Prostate gland (tissue), 2 donors: ENCODE data around the gene IFT25. TPM values are rescaled to one million over a fixed set of nuclear protein-coding genes. Genes with fewer than 3 reads are reported as not detected.

Experiments used
- DNase-seq: peaks from one replicate; pipeline ENCODE4 v3.0.0-alpha.2; 2019; ENCODE audit warnings: low spot score
- H3K27ac ChIP-seq, 2 donors: fragments of 200-600 bp; sonication (generic); 2 replicates each; pipeline ENCODE4 v1.5.1; 2017 to 2019
- H3K27me3 ChIP-seq: fragments of 200-600 bp; sonication (generic); replicated peaks from 2 replicates; pipeline ENCODE4 v1.5.1; 2019; ENCODE audit not compliant: insufficient read depth
- H3K36me3 ChIP-seq, 2 donors: fragments of 200-600 bp; sonication (generic); 1 replicate in 1 of 2; 2 replicates in 1 of 2; pipeline versions ENCODE4 v1.5.1 to v1.8.1; 2017 to 2019
- H3K4me1 ChIP-seq: fragments of 200-600 bp; sonication (generic); replicated peaks from 2 replicates; pipeline ENCODE4 v1.5.1; 2019
- H3K4me3 ChIP-seq, 2 donors: fragments of 200-600 bp; sonication (generic); 2 replicates each; pipeline ENCODE4 v1.5.1; 2017 to 2019
- H3K9me3 ChIP-seq: fragments of 200-600 bp; sonication (generic); 2 replicates; pipeline ENCODE4 v1.5.1; 2017
- CTCF ChIP-seq, 4 experiments: fragments of 200-600 bp in 2 of 4; fragments of 450-650 bp in 2 of 4; sonication (generic) in 2 of 4; IDR thresholded peaks; 1 replicate in 3 of 4; 2 replicates in 1 of 4; pipeline ENCODE4 v1.5.1; 2016 to 2019; ENCODE audit warnings: antibody characterized with exemption in 4 of 4, mild to moderate bottlenecking in 2 of 4, moderate library complexity in 2 of 4
- POLR2A ChIP-seq: fragments of 450-650 bp; IDR thresholded peaks from one replicate; pipeline ENCODE4 v1.6.1; 2016; ENCODE audit warnings: antibody characterized with exemption, mild to moderate bottlenecking
- POLR2AphosphoS5 ChIP-seq: sonication (generic); formaldehyde crosslinking; IDR thresholded peaks from one replicate; pipeline ENCODE4 v1.6.1; 2017; ENCODE audit warnings: antibody characterized with exemption
- WGBS: methylation state at CpG from one replicate; pipeline ENCODE4 v1.1.5; 2018; 5-methylcytosine and 5-hydroxymethylcytosine counted together
- intact Hi-C: fragments of 100-400 bp; cut with DNase I; formaldehyde crosslinking; loops from one replicate; pipeline ENCODE4 v1.14.2; 2022
- total RNA-seq, 2 donors: library from RNA; depleted of rRNA; stranded (reverse); fragments of >200 nt; gene quantifications; one replicate each; pipeline ENCODE4 v1.1.0, GENCODE V29; 2016

The IFT25 gene
- total RNA-seq, 2 donors from 2014 or later: 13.7 to 18.9 TPM

GRCh38 chr1:53944469-53945182, 873 bp downstream of the IFT25 start:
- H3K4me1 ChIP-seq: peaks cover 4% of the 10 kb centered on the region
- intact Hi-C loops: no loop called here

GRCh38 chr1:53943490-53944043, 1.9 kb downstream of the IFT25 start:
- H3K4me1 ChIP-seq: peaks cover 4% of the 10 kb centered on the region
- intact Hi-C loops: no loop called here
- DNase-seq: no peak
- no peak overlapping the region for H3K4me3 ChIP-seq
- no peaks in the 10 kb centered on the region for H3K9me3 ChIP-seq
- no peaks in the 10 kb centered on the region for H3K36me3 ChIP-seq
- no peaks in the 10 kb centered on the region for H3K27me3 ChIP-seq
- 97% methylated on average over 14 of the region's 14 CpGs for WGBS
- H3K27ac ChIP-seq: no peak overlapping the region
- TF ChIP-seq POLR2A: no peak
- no peak for TF ChIP-seq POLR2AphosphoS5
- no peak for TF ChIP-seq CTCF (IDR thresholded peaks at IDR 0.05)

More at GRCh38 chr1:53944469-53945182, 873 bp downstream of the IFT25 start:
- Histone ChIP-seq H3K27ac (peak overlapping the region; percentile 88 to 94), H3K27me3 (no peaks in the 10 kb centered on the region), H3K36me3 (no peaks in the 10 kb centered on the region), H3K4me3 (peak overlapping the region; percentile 74 to 76), H3K9me3 (no peaks in the 10 kb centered on the region)
- DNase-seq: no peak
- WGBS: 52% methylated on average over 20 of the region's 20 CpGs
- no peak for TF ChIP-seq POLR2AphosphoS5

- Histone ChIP-seq H3K27me3 (no peaks in the 10 kb centered on the region), H3K27ac (no peak overlapping the region), H3K36me3 (no peaks in the 10 kb centered on the region), H3K4me1 (peaks cover 4% of the 10 kb centered on the region), H3K4me3 (no peak overlapping the region), H3K9me3 (no peaks in the 10 kb centered on the region)
- no peak for TF ChIP-seq POLR2AphosphoS5
- no peak for TF ChIP-seq CTCF (IDR thresholded peaks at IDR 0.05)
- TF ChIP-seq POLR2A: no peak
- WGBS: 91% methylated on average over 6 of the region's 6 CpGs
- no peak for DNase-seq
- intact Hi-C loops: no loop called here
Measured at GRCh38 chr1:53943090-53943489, 2.4 kb downstream of the IFT25 start.

GRCh38 chr1:53942127-53942957, 3.2 kb downstream of the IFT25 start:
- peaks cover 4% of the 10 kb centered on the region for H3K4me1 ChIP-seq
- H3K4me3 ChIP-seq: no peak overlapping the region
- H3K36me3 ChIP-seq: no peaks in the 10 kb centered on the region
- 83% methylated on average over 7 of the region's 7 CpGs for WGBS
- TF ChIP-seq POLR2AphosphoS5 (no peak), POLR2A (no peak), CTCF (IDR thresholded peaks at IDR 0.05) (no peak)
- intact Hi-C loops: no loop called here
- no peak overlapping the region for H3K27ac ChIP-seq
- H3K27me3 ChIP-seq: no peaks in the 10 kb centered on the region
- DNase-seq: no peak
- no peaks in the 10 kb centered on the region for H3K9me3 ChIP-seq

- intact Hi-C loops: no loop called here
- H3K9me3 ChIP-seq: no peaks in the 10 kb centered on the region
- H3K27me3 ChIP-seq: no peaks in the 10 kb centered on the region
- no peak for DNase-seq
- no peaks in the 10 kb centered on the region for H3K4me1 ChIP-seq
- TF ChIP-seq CTCF (IDR thresholded peaks at IDR 0.05): no peak
- TF ChIP-seq POLR2A: no peak
- no peak for TF ChIP-seq POLR2AphosphoS5
- no peaks in the 10 kb centered on the region for H3K36me3 ChIP-seq
- no peak overlapping the region for H3K27ac ChIP-seq
- no peak overlapping the region for H3K4me3 ChIP-seq
- 87% methylated on average over 4 of the region's 4 CpGs for WGBS
Measured at GRCh38 chr1:53938136-53938830, 7.2 kb downstream of the IFT25 start.
